ENCODE results near the gene MMP28.

DNA sequence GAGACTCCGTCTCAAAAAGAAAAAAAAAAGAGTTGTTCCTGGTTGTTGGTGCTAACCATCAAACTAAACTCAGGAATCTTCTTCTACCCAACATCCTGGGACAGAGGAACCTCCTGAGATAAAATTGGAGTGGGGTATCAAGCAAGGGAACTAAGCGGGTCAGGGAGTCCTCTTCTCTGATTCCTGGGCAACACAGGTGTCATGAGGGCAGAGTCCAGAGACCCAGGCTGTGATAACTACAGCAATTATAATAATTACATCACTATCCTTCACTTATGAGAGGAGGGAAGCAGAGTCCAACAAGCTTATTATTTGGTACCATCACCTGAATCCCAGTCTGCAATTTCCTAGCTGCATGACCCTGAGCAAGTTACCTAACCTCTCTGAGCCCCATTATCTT, 26.6 kb downstream of the MMP28 start:
- no peak for TF ChIP-seq EZH2 (IDR thresholded peaks at IDR 0.05; ENCODE audit: low read depth)
- TF ChIP-seq, protein P1, sequence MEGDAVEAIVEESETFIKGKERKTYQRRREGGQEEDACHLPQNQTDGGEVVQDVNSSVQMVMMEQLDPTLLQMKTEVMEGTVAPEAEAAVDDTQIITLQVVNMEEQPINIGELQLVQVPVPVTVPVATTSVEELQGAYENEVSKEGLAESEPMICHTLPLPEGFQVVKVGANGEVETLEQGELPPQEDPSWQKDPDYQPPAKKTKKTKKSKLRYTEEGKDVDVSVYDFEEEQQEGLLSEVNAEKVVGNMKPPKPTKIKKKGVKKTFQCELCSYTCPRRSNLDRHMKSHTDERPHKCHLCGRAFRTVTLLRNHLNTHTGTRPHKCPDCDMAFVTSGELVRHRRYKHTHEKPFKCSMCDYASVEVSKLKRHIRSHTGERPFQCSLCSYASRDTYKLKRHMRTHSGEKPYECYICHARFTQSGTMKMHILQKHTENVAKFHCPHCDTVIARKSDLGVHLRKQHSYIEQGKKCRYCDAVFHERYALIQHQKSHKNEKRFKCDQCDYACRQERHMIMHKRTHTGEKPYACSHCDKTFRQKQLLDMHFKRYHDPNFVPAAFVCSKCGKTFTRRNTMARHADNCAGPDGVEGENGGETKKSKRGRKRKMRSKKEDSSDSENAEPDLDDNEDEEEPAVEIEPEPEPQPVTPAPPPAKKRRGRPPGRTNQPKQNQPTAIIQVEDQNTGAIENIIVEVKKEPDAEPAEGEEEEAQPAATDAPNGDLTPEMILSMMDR (conservative IDR thresholded peaks at IDR 0.05) = no peak
